ENCODE measurements around the gene NUDT22. TPM values are rescaled to one million over a fixed set of nuclear protein-coding genes. Genes with fewer than 3 reads are reported as not detected.

The NUDT22 gene
- total RNA-seq, 1 donor from 2014 or later = 91.9 TPM

DNA sequence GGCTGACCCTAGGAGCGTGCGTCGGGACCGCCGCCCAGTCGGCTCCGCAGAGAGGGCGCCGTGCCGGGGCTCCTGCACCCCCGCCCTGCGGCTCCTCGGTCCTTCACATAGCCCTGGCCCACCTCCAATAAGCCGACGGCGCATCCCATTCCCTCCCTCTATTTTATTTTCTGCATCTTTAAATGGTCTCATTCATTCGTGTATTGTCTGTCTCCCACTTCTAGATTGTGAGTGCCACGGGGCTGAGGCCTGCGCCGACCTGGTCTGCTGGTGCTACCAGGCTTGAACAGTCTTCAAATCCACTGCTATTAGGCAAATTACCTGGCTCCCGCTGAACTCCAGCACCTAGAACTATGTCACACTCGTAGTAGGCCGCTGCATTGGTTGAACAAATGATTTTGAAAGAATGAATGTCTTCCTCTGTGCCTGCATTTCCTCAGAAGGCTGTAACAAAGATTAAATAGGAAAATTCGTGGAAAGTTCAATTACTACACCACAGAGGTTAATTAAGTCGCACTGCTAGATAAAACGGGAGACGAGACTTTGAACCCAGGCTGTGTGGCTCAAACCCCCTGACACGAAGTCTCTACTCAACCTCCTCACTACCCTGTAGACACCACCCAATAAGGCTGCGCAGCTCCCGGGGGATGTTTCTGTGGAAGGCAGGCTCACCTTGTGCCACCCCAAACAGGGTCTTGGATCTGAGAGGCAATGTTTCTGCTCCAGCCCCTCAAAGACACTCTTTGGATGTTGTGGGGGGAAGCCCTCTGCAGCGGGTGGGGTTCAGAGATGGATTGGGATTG lies 21.9 kb downstream of the NUDT22 start:
- no peak for DNase-seq (ENCODE audit: low read depth)
- TF ChIP-seq, protein P1, sequence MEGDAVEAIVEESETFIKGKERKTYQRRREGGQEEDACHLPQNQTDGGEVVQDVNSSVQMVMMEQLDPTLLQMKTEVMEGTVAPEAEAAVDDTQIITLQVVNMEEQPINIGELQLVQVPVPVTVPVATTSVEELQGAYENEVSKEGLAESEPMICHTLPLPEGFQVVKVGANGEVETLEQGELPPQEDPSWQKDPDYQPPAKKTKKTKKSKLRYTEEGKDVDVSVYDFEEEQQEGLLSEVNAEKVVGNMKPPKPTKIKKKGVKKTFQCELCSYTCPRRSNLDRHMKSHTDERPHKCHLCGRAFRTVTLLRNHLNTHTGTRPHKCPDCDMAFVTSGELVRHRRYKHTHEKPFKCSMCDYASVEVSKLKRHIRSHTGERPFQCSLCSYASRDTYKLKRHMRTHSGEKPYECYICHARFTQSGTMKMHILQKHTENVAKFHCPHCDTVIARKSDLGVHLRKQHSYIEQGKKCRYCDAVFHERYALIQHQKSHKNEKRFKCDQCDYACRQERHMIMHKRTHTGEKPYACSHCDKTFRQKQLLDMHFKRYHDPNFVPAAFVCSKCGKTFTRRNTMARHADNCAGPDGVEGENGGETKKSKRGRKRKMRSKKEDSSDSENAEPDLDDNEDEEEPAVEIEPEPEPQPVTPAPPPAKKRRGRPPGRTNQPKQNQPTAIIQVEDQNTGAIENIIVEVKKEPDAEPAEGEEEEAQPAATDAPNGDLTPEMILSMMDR (conservative IDR thresholded peaks at IDR 0.05; ENCODE audit: low read depth, low read length) = no peak
- peak overlapping the region; percentile 90 for H3K4me3 ChIP-seq (ENCODE audit: low read depth, low read length)

DNA sequence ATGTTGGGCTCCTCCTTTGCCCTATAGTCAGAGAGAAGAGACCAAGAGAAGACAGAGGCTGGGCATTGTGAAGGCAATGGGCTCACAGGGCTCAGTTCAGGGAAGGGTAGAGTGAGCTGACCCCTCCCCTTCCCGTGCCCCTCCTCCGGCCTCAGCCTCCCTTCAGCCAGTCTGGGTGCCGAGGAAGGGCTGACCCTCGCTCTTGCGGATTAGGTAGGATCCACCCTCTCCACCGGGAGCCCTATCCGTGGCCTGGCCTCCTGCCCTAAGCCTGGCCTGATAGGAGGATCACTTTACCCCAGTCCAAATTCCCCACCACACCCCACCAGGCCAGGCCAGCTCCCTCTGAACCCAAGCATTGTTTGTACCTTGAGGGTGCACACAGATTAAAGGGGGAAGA lies 22.5 kb downstream of the NUDT22 start:
- no peak overlapping the region for H3K4me3 ChIP-seq (ENCODE audit: low read depth, low read length)
- DNase-seq (ENCODE audit: low read depth) = no peak
- TF ChIP-seq, protein P1 (conservative IDR thresholded peaks at IDR 0.05; ENCODE audit: low read depth, low read length) = no peak

DNA sequence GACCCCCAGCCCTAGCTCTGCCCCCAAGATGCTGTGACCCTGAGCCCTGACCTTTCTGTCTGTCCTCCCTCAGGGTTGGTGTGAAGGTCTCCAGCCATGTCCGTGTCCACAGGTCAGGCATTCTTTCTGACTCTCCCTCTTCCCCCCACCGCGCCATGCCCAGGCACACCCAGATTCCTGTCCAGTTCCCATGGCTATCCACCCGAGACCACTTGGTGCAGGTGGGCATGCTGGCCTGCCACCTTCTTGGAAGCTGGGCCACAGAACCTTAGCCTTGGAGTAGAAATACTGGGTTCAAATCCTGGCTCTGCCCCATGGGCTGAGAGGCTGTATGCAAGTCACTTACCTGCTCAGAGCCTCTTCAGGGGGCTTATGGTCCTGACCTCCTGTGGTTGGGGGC lies 23.0 kb downstream of the NUDT22 start:
- TF ChIP-seq, protein P1 (conservative IDR thresholded peaks at IDR 0.05; ENCODE audit: low read depth, low read length) = no peak
- H3K4me3 ChIP-seq (ENCODE audit: low read depth, low read length) = no peak overlapping the region
- no peak for DNase-seq (ENCODE audit: low read depth)

DNA sequence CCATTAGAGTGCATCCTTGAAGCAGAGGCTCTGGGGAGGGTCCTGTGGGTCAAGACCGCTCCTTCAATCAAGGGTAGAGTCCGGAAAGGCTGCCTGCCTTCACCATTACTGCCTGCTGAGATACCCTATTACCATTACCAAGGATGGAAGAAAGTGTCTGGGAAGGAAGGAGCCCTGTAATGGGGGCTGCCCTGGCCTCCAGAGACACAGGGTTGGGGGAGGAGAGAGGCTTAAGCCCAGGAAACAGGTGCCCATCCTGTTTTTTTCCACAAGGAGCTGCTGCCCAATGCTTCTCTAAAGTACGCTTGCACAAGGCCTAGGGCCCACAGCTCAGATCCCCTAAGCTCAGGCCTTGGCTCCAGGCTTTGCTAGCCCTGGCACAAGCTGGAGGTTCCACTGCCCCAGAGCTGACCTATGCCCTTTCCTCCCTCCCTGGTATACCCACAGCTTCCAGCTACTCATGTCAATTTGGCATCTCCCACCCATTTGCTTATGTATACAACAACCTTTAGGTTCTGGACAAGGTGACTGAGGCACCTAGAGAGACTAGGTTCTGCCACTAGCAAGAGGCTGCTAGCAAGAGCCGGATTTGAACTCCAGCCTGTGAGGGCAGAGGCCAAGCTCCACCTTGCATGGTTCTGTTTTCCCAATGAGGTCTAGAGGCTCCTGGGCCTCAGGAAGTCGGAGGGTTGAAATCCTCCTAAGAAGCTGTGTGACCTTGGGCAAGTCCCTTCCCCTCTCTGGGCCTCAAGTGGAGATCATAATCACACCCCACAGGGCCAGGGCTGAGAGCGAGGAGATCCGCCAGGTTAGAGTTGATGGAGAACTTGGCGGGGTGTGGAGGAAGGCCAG lies 23.7 kb downstream of the NUDT22 start:
- TF ChIP-seq, protein P1 (conservative IDR thresholded peaks at IDR 0.05; ENCODE audit: low read depth, low read length) = no peak
- no peak overlapping the region for H3K4me3 ChIP-seq (ENCODE audit: low read depth, low read length)
- no peak for DNase-seq (ENCODE audit: low read depth)

DNA sequence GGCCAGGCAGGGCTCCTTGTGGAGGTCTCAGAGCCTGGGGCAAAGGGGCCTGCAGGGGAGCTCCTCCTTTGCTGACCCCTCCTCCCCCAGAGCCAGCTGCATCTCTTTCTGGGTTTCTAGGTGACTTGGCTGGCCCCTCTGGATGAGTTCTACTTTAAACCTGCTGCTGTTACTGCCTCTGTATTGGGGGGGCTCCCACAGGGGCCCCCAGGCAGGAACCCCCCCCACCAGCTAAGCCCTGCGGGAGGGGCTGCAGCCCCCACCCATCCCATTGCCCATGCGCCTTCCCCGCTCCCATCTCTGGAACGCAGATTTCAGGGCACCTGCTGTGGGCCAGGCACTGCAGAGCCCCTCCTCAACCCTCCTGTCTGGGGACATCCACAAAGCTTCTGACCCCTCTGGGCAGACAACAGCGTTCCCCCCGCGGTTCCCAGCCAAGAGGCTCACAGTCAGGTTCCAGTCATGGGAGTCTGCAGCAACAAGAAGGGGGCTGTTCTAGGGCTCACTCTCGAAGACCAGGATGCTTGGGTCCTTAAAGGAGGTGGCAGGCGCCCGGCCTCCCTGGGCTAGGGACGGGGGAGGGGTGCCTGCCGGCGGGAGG lies 24.4 kb downstream of the NUDT22 start:
- no peak for DNase-seq (ENCODE audit: low read depth)
- TF ChIP-seq, protein P1 (conservative IDR thresholded peaks at IDR 0.05; ENCODE audit: low read depth, low read length) = no peak
- H3K4me3 ChIP-seq (ENCODE audit: low read depth, low read length) = peak overlapping the region; percentile 95

DNA sequence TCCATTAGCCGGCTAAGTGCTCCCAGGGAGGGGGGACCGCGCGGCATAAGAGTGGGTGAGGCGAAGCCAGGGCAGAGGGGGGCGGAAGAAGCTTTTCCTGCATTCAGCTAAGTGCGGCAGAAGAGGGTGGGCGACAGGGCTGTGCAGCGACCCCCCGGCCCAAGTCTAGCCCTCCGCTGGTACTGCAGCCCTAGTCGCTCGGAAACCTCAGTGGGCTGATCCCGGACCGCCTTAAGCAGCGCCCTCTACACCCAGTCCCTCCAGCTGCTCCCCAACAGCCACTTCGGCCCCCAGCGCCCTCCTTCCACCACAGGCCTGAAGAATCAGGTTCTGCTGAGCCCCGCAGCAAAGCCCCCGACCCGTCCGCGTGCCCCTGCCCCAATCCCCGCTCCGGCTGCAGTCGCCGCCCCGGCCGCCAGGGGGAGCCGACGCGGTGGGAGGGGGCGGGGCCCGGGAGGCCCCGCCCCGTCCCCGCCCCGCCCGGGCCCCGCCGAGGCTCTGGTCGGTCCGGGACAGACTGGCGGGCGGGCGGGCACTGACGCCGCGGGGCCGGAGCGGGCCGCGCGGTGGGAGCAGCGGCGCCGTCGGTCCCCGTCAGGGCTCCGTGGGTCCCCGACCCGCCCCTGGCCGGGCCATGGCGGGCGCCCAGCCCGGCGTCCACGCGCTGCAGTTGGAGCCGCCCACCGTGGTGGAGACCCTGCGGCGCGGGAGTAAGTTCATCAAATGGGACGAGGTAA lies 25.1 kb downstream of the NUDT22 start, which contains the start of gene PLCB3:
PLCB3 (plus strand) TSS at position 515 of the 737 bp plus-strand sequence; CDS start at position 635, 120 bp downstream.
- TF ChIP-seq, protein P1 (conservative IDR thresholded peaks at IDR 0.05; ENCODE audit: low read depth, low read length) = peak; percentile 61
- H3K4me3 ChIP-seq (ENCODE audit: low read depth, low read length) = peak within 1 kb of the TSS; percentile 95
- DNase-seq (ENCODE audit: low read depth) = no peak

Measured in epithelial cell of proximal tubule (primary cell).